Stomach (tissue), 4 donors: ENCODE measurements around the gene SLC25A13.

Experiments
- CTCF ChIP-seq, 7 experiments: fragments of 450-650 bp in 4 of 7; fragments of 200-600 bp in 3 of 7; sonication (generic) in 3 of 7; IDR thresholded peaks; one replicate each; pipeline ENCODE4 v1.5.1; 2016 to 2019; ENCODE audit warnings: antibody characterized with exemption in 7 of 7, control low read depth in 2 of 7, mild to moderate bottlenecking in 1 of 7
- EP300 ChIP-seq: sonication (generic); formaldehyde crosslinking; IDR thresholded peaks from one replicate; pipeline ENCODE4 v1.6.1; 2017; ENCODE audit warnings: antibody characterized with exemption
- POLR2A ChIP-seq, 4 donors: fragments of 450-650 bp; IDR thresholded peaks; one replicate each; pipeline ENCODE4 v1.6.1; 2016; ENCODE audit warnings: antibody characterized with exemption in 4 of 4, control low read depth in 2 of 4, mild to moderate bottlenecking in 1 of 4, moderate library complexity in 1 of 4
- POLR2AphosphoS5 ChIP-seq, 3 donors: sonication (generic); formaldehyde crosslinking; IDR thresholded peaks; one replicate each; pipeline ENCODE4 v1.6.1; 2016; ENCODE audit warnings: antibody characterized with exemption in 3 of 3

- TF ChIP-seq POLR2AphosphoS5 (IDR thresholded peaks at IDR 0.05) (no peak), CTCF (IDR thresholded peaks at IDR 0.05) (no peak), POLR2A (IDR thresholded peaks at IDR 0.05) (no peak), EP300 (no peak)
Measured at GRCh38 chr7:96084881-96085553, 236.9 kb downstream of the SLC25A13 start.
